ENCODE data around the gene DSTN.

The DSTN gene

DNA sequence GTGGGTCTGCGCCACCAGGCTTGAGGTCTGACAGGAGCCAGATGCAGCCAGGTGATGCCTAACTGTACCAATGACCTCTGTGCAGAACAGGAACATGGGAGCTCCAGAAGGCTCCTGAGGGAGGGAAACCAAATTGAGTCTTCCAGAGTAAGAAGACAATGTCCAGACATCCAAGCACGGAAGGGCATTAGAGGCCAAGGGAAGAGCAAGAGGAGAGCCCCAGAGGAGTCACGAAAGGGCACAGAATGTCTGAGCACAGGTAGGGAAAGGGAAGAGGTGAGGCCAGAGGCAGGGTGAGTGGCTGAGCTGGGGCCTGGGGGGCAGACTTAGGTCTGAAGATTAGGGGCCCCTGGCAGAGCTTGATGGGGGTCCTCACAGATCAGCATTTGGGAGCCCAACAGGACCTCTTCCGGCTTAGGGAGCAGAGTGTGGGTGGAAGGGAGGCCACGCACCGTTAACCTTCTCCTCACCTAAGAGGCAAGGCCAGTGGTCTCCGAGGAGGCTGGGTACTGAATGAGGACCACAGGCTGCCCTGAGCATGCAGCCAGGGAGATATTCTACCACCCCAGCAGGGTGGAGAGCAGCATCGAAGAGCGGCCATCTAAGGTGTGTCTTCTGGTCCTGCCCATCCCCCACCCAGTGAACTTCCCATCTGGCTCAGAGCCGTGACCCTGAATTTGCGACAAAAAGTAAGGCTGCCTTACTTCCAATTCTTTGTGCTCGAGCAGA, 70.4 kb downstream of the DSTN start:
- no peak for FAIRE-seq

- no peak for FAIRE-seq
Measured at GRCh38 chr20:17640875-17641378, 71.1 kb downstream of the DSTN start.

DNA sequence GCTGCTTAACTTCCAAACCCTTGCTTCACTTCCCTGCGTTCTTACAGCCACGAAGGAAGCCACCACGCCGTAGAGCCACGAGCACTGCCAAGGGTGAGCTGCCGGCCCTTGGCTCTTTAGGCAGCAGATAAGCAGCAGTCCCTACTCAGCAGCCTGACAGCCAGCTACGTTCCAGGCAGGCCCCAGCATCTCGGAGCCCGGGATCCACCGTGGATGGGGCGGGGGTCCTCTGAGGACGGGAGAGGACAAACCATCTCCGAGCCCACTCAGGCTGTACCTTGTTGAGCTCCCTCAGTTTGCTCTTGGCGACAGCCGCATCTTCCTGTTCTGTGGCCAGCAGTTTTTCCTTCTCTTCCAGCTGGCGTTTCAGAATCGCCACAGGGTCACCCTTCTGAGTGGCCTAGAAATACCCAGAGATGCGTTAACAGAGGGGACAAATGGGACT, 71.7 kb downstream of the DSTN start:
- no peak for FAIRE-seq

GRCh38 chr20:17641993-17642392, 72.1 kb downstream of the DSTN start:
- FAIRE-seq = no peak

- FAIRE-seq = no peak
Measured at GRCh38 chr20:17642404-17643269, 72.8 kb downstream of the DSTN start.

DNA sequence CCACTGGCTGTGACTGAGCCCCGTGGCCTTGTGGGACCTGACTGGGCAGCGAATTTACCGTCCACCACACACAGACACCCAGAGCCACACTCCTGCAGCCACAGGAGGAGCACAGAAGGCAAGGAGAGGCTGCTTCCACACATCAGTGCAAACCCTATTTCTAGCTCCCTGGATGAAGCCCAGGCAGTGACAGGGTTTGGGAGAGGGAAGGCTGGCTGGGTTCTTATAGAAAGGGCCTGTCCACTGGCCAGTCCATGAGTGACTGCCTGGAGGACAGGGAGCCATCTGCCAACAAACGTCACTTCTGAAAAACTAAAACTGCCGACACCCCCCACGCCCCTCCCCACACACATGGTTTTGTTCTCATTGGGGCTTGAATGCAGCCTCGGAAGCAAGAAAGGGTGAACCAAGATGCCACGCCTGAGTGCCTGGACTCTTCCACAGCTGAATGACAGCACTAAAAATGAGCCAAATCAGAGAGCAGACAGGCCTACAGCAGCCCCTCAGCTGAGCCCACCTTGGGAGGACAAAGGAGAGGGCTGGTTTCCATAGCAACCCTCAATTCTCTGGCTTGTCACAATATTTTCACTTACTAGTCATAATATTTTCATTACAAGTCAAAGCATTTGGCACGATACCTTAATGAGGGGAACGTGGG, 73.8 kb downstream of the DSTN start:
- no peak for FAIRE-seq

- no peak for FAIRE-seq
Measured at GRCh38 chr20:17644451-17644850, 74.6 kb downstream of the DSTN start.

DNA sequence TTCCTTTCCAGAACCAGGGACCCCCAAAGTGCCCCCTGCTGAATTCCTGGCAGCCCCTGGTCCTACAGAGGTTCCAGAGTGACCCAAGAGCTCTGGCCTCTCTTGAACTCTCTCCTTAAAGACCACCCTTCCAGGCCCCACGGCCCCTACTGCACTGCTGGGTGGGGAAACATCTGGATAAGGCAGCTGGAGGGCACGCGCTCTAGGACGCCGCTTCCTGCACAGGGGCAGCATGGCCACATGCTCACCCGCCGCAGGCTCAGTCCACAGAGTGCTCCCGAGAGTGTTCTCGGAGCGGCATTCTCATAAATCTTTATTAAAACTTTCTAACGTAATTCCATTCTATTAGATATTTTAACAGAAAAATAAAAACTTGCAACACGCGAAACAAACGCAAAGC, 75.1 kb downstream of the DSTN start:
- no peak for FAIRE-seq

DNA sequence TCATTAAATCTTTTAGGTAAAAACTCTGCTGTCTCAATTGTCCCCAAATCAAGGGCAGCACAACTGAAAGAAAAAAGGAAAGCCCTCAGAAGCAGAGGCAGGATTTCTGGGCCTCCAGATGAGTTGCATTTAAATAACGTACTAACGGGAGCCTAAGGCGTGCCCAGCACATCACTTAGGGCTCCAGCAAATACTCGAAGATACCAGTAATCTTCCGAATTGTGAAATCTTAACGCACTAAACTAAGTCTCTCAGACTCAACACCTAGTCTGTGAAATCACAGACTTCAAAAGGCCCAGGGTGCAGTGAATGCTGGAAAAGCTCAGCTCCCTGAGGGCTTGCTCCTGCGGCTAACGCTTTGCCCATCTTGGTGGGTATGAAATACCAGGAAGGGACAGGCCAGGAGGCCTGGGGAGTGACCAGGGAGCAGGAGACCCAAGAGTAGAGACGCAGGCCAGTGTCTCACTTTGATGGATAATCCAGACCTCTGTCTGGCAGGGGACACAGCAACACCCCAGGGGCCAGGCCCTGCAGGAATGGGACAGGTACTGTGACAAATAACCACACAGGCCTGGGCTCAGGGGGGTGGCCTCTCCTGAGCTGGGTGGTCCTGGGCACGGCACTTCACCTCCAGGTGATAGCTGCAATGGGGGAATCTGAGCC, 75.8 kb downstream of the DSTN start:
- no peak for FAIRE-seq

GRCh38 chr20:17646209-17646960, 76.5 kb downstream of the DSTN start:
- no peak for FAIRE-seq

- no peak for FAIRE-seq
Measured at GRCh38 chr20:17646961-17647301, 77.1 kb downstream of the DSTN start.

DNA sequence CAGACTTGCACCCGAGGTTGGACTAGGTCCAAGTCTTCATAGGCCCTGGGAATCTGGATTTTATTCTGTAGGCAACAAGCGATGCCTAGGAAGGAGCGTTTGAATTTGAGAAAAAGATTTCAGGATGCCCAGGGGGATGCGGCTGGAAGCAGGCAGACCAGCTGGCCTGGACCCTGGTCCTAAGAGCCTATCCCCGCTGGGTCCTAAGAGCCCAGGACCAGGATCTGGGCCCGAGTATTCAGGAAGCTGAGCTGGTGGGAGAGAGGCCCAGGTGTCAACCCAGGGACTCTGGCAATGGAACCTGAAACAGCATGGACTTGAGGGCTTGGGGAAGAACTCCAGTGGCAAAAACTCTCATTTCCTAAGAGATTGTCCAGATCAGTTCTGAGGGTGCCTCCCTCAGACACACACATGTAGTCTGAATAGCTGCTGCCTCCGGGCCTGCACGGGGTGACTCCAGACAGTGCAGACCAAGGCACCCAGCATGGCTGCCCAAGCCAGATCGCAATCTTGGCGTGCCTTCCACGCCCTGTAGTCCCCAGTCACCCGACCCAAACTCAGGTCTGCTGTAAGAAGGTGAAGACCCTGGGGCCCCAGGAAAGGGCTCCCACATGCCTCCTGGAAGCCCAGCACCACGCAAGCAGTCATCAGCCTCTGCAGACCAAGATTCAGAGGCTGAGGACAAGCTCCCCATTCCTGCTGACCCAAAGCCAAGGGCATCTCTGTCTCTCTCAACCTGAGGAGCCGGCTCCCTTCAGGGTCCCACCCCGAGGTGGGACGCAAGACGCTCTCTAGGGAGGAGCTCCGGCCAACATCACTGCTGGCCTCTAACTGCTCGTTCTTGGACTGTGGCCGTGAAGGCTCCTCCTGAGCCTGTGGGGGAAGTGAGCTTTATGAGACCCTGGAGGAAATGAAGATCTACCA, 77.8 kb downstream of the DSTN start:
- FAIRE-seq = no peak

DNA sequence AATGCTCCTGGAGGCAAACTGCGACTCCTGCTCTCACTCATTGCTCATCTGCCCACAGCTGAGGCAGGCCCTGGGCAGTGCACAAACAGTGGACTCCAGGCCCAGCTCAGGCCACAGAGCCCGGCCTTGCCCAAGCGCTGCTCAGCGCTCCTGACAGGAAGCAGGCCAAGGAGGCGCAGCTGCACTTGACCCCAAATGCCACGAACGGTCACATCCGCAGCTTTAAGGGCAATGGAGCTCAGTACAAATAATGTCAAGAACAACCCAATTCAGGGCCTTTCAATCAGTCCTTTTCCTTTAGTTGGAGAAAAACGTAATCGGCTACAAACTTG, 78.4 kb downstream of the DSTN start:
- no peak for FAIRE-seq

DNA sequence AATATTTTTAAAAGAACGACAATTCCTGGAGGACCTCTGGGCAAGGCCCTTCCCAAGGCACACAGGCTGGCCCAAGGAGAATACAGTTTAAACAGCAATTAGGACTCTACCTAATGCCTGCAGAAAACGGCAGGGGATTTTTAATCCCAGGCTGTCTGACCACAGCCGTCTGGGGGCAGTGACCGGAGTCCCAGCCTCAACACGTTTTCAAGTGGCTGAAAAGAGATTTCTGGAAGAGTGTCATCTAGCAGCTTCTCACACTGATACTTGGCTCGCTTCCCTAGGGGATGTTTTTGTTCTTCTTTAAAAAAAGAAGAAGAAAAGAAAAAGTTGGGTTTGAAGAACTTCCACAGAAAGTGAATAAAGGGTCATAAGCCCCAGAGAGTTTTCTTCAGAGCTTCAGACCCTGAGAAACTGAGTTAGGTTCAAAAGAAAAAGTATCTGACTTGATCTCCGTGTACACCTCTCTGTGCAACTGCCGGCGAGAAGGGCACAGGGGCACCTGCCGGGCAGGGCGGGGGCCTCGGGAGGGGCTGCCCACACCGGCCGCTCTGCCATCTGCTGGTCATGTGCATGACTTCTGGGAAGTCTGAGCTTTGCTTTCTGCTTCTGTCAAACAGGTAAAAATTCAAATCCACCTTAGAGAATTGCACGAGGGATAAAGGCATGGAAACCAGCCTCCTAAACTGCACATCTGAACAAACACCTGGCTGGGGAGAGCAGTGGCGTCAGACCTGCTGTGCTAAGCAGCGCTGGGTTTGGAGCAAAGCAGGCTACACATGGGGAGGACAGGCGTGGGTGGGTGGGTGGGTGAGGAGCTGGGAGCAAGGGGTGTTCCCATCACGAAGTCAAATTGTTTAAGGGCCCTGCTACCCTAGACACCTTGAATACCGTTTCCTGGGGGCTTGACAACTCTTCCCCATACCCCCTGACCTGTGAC, 79.2 kb downstream of the DSTN start:
- FAIRE-seq = no peak

GRCh38 chr20:17650301-17651128, 80.6 kb downstream of the DSTN start:
- no peak for FAIRE-seq

- no peak for FAIRE-seq
Measured at GRCh38 chr20:17651129-17651759, 81.4 kb downstream of the DSTN start.

- FAIRE-seq = no peak
Measured at GRCh38 chr20:17651760-17652388, 82.0 kb downstream of the DSTN start.

DNA sequence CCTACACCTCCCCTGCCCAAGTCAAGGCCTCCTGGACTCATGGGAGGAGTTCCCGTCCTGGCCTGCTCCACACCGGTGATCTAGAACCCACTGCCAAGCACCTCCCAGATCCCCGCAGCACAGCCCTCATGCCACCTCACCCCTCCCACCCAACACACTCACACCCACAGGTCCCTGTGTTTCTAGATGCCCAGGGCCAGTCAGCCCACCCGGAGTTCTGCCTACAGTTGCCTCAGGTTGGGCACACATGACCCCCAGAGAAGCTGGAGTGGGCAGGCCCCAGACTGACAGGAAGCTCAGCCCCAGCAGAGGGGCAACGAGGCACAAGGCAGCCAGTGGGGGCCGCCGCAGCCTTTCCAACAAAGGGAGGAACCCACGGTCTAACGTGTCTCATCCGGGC, 82.5 kb downstream of the DSTN start:
- no peak for FAIRE-seq

All from endometrium (tissue), 2 donors.